ENCODE results near the gene TGFBR1.

TGFBR1 gene

GRCh38 chr9:99134893-99135341, 30.0 kb downstream of the TGFBR1 start:
- peaks cover 12% of the 10 kb centered on the region; the same call in 1 of the 2 replicates for H3K36me3 ChIP-seq (ENCODE audit: insufficient read depth, low read length)
- H2AFZ ChIP-seq (ENCODE audit: low read depth, low read length): no peak overlapping the region
- no peak overlapping the region for H3K9ac ChIP-seq (ENCODE audit: low read depth, low read length)

GRCh38 chr9:99135456-99135855, 30.5 kb downstream of the TGFBR1 start:
- H3K4me3 ChIP-seq (ENCODE audit: low read depth in 1 of 2, low read length in 2 of 2): no peak overlapping the region
- no peaks in the 10 kb centered on the region for H3K27me3 ChIP-seq (ENCODE audit: insufficient read depth, low read length, poor library complexity)
- ATAC-seq (ENCODE audit: insufficient read depth, low read depth) (peak; percentile 74), DNase-seq (no peak)
- H2AFZ ChIP-seq (ENCODE audit: low read depth, low read length): no peak overlapping the region
- H3K36me3 ChIP-seq (ENCODE audit: insufficient read depth, low read length): peaks cover 16% of the 10 kb centered on the region; the same call in 1 of the 2 replicates
- no peak for TF ChIP-seq CTCF (IDR thresholded peaks at IDR 0.05; ENCODE audit: borderline replicate concordance, extremely low read depth, low read length, poor library complexity, severe bottlenecking)
- no peak for TF ChIP-seq EZH2 (IDR thresholded peaks at IDR 0.05; ENCODE audit: borderline replicate concordance, low read depth, low read length, severe bottlenecking)
- no peaks in the 10 kb centered on the region for H3K9me3 ChIP-seq (ENCODE audit: insufficient read depth, low read length, severe bottlenecking)
- H3K27ac ChIP-seq (ENCODE audit: low read length): no peak overlapping the region
- no peaks in the 10 kb centered on the region for H3K4me1 ChIP-seq (ENCODE audit: insufficient read depth, low read length)
- no peak overlapping the region for H3K4me2 ChIP-seq (ENCODE audit: insufficient read depth, low read length)
- no peaks in the 10 kb centered on the region for H4K20me1 ChIP-seq (ENCODE audit: insufficient read depth, low read length)
- no peaks in the 10 kb centered on the region for H3K79me2 ChIP-seq (ENCODE audit: insufficient read depth, low read length)
- no peak overlapping the region for H3K9ac ChIP-seq (ENCODE audit: low read depth, low read length)

More at GRCh38 chr9:99134893-99135341, 30.0 kb downstream of the TGFBR1 start:
- Histone ChIP-seq H3K9me3 (ENCODE audit: insufficient read depth, low read length, severe bottlenecking) (no peaks in the 10 kb centered on the region), H3K4me2 (ENCODE audit: insufficient read depth, low read length) (no peak overlapping the region), H3K4me1 (ENCODE audit: insufficient read depth, low read length) (no peaks in the 10 kb centered on the region), H4K20me1 (ENCODE audit: insufficient read depth, low read length) (0 out of 2 replicates have a peak, but pooled peaks cover 3% of the 10 kb centered on the region), H3K4me3 (ENCODE audit: low read depth in 1 of 2, low read length in 2 of 2) (no peak overlapping the region), H3K27ac (ENCODE audit: low read length) (no peak overlapping the region), H3K79me2 (ENCODE audit: insufficient read depth, low read length) (no peaks in the 10 kb centered on the region), H3K27me3 (ENCODE audit: insufficient read depth, low read length, poor library complexity) (no peaks in the 10 kb centered on the region)
- DNase-seq (peak; percentile 33), ATAC-seq (ENCODE audit: insufficient read depth, low read depth) (peak; percentile 86)
- no peak for TF ChIP-seq EZH2 (IDR thresholded peaks at IDR 0.05; ENCODE audit: borderline replicate concordance, low read depth, low read length, severe bottlenecking)
- no peak for TF ChIP-seq CTCF (IDR thresholded peaks at IDR 0.05; ENCODE audit: borderline replicate concordance, extremely low read depth, low read length, poor library complexity, severe bottlenecking)

GRCh38 chr9:99137225-99137624, 32.3 kb downstream of the TGFBR1 start:
- ATAC-seq (ENCODE audit: insufficient read depth, low read depth) (no peak), DNase-seq (no peak)
- Histone ChIP-seq H3K4me1 (ENCODE audit: insufficient read depth, low read length) (no peaks in the 10 kb centered on the region), H3K79me2 (ENCODE audit: insufficient read depth, low read length) (no peaks in the 10 kb centered on the region), H2AFZ (ENCODE audit: low read depth, low read length) (no peak overlapping the region), H3K27ac (ENCODE audit: low read length) (no peak overlapping the region), H3K4me2 (ENCODE audit: insufficient read depth, low read length) (no peak overlapping the region), H3K27me3 (ENCODE audit: insufficient read depth, low read length, poor library complexity) (no peaks in the 10 kb centered on the region), H3K4me3 (ENCODE audit: low read depth in 1 of 2, low read length in 2 of 2) (no peak overlapping the region), H3K9ac (ENCODE audit: low read depth, low read length) (no peak overlapping the region), H4K20me1 (ENCODE audit: insufficient read depth, low read length) (no peaks in the 10 kb centered on the region), H3K9me3 (ENCODE audit: insufficient read depth, low read length, severe bottlenecking) (no peaks in the 10 kb centered on the region), H3K36me3 (ENCODE audit: insufficient read depth, low read length) (peaks cover 19% of the 10 kb centered on the region)
- TF ChIP-seq EZH2 (IDR thresholded peaks at IDR 0.05; ENCODE audit: borderline replicate concordance, low read depth, low read length, severe bottlenecking) (no peak), CTCF (IDR thresholded peaks at IDR 0.05; ENCODE audit: borderline replicate concordance, extremely low read depth, low read length, poor library complexity, severe bottlenecking) (no peak)

- Histone ChIP-seq H3K79me2 (ENCODE audit: insufficient read depth, low read length) (no peaks in the 10 kb centered on the region), H3K4me2 (ENCODE audit: insufficient read depth, low read length) (no peak overlapping the region), H4K20me1 (ENCODE audit: insufficient read depth, low read length) (no peaks in the 10 kb centered on the region), H3K4me3 (ENCODE audit: low read depth in 1 of 2, low read length in 2 of 2) (no peak overlapping the region), H3K27me3 (ENCODE audit: insufficient read depth, low read length, poor library complexity) (no peaks in the 10 kb centered on the region), H3K9me3 (ENCODE audit: insufficient read depth, low read length, severe bottlenecking) (no peaks in the 10 kb centered on the region), H3K27ac (ENCODE audit: low read length) (no peak overlapping the region), H3K9ac (ENCODE audit: low read depth, low read length) (no peak overlapping the region), H3K36me3 (ENCODE audit: insufficient read depth, low read length) (peaks cover 22% of the 10 kb centered on the region), H2AFZ (ENCODE audit: low read depth, low read length) (no peak overlapping the region), H3K4me1 (ENCODE audit: insufficient read depth, low read length) (no peaks in the 10 kb centered on the region)
- TF ChIP-seq CTCF (IDR thresholded peaks at IDR 0.05; ENCODE audit: borderline replicate concordance, extremely low read depth, low read length, poor library complexity, severe bottlenecking): no peak
- TF ChIP-seq EZH2 (IDR thresholded peaks at IDR 0.05; ENCODE audit: borderline replicate concordance, low read depth, low read length, severe bottlenecking): no peak
- ATAC-seq (ENCODE audit: insufficient read depth, low read depth) (no peak), DNase-seq (no peak)
Observed at GRCh38 chr9:99137891-99138290, 33.0 kb downstream of the TGFBR1 start.
